GM12865 (cell line): Measurements from ENCODE around the gene B4GALT1.
"Not testable (repeated sequence)": the region's sequence is repeated elsewhere in the genome, so short reads cannot be mapped to it uniquely, and the experiment has no call there.

Experiments
- DNase-seq: peaks from one replicate; pipeline ENCODE4 v3.0.0; 2010; ENCODE audit warnings: low read depth
- H3K4me3 ChIP-seq: 2 replicates; pipeline ENCODE4 v1.5.1; 2011; ENCODE audit warnings: mild to moderate bottlenecking, low read depth, low read length, control low read depth
- CTCF ChIP-seq: IDR thresholded peaks from 2 replicates; pipeline ENCODE4 v1.5.1; 2011; ENCODE audit warnings: low read length, control low read depth, low read depth, inconsistent platforms; ENCODE audit not compliant: insufficient read depth; ENCODE audit errors: missing control alignments

Gene B4GALT1

GRCh38 chr9:33092634-33093033, 74.5 kb downstream of the B4GALT1 start:
- DNase-seq: no peak
- TF ChIP-seq CTCF: no peak
- no peak overlapping the region for H3K4me3 ChIP-seq

DNA sequence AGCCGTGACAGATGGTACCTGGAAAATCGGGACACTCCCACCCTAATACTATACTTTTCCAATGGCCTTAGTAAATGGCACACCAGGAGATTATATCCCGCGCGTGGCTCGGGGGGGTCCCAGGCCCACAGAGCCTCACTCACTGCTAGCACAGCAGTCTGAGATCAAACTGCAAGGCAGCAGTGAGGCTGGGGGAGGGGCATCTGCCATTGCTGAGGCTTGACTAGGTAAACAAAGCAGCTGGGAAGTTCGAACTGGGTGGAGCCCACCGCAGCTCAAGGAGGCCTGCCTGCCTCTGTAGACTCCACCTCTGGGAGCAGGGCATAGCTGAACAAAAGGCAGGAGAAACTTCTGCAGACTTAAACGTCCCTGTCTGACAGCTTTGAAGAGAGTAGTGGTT, 81.5 kb downstream of the B4GALT1 start:
- not testable (repeated sequence) for H3K4me3 ChIP-seq, DNase-seq

GRCh38 chr9:33082538-33083326, 84.4 kb downstream of the B4GALT1 start:
- H3K4me3 ChIP-seq: no peak overlapping the region
- DNase-seq: peak; percentile 36
- no peak for TF ChIP-seq CTCF

- TF ChIP-seq CTCF: no peak
- H3K4me3 ChIP-seq: no peak overlapping the region
- DNase-seq: no peak
These were observed 85.0 kb downstream of the B4GALT1 start for GRCh38 chr9:33082128-33082527.

DNA sequence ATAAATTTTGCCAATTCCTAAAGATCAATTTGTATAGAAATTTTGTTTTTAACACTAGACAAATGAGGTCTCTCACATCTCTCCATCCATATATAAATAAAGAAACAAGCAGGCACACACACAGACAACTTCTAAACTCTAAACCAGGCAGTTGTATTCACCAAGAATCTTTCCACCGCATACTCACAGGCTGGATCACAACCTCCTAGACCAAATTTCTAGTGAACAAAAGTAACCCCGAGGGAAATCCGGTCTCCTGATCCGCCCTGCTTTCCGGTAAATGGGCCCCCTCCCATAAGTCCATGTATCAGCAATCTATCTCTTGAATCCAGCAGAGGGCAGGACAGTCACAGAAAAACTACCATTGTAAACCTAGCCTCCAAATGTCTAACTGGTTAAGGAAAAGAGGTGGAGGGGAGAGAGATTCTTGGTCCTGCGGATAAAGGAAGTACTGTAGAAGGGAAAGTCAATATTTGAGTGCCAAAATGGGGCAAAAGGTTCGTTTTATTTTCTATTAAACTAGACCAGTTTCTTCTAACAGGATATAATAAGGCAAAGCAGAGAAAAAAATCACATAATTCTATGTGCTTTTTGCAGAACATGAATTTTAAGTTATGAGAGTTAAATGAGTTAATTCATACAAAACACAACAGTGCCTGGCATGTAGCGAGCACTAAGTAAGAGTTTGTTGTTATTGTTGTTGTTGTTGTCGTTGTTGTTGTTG, 85.8 kb downstream of the B4GALT1 start:
- TF ChIP-seq CTCF: peak; percentile 62
- peak overlapping the region; percentile 29; the same call in 1 of the 2 replicates for H3K4me3 ChIP-seq
- peak; percentile 88 for DNase-seq

GRCh38 chr9:33080534-33080933, 86.6 kb downstream of the B4GALT1 start:
- H3K4me3 ChIP-seq: peak overlapping the region; percentile 29; the same call in 1 of the 2 replicates
- TF ChIP-seq CTCF: no peak
- no peak for DNase-seq
